GM19455 (cell line): Measurements from ENCODE around the gene ZDHHC13.

Experiments
- ATAC-seq: cut with Tn5 transposase; IDR thresholded peaks from one replicate; pipeline ENCODE4 v1.9.1; 2021; ENCODE audit not compliant: unreplicated experiment

Gene ZDHHC13

GRCh38 chr11:19200410-19201201 is 83.6 kb downstream of the ZDHHC13 start:
- no peak for ATAC-seq

- no peak for ATAC-seq
Observed at GRCh38 chr11:19201737-19202605, 85.0 kb downstream of the ZDHHC13 start, which contains the start of gene CSRP3. CSRP3 (minus strand) TSS chr11:19201983; CDS start chr11:19192448, 9,535 bp downstream.

- ATAC-seq = no peak
Observed at GRCh38 chr11:19204836-19205235, 87.9 kb downstream of the ZDHHC13 start.

GRCh38 chr11:19208181-19208580 is 91.2 kb downstream of the ZDHHC13 start:
- ATAC-seq = no peak

GRCh38 chr11:19208959-19209546 is 92.1 kb downstream of the ZDHHC13 start:
- ATAC-seq = no peak

GRCh38 chr11:19209617-19210370 is 92.8 kb downstream of the ZDHHC13 start:
- no peak for ATAC-seq

- no peak for ATAC-seq
Observed at GRCh38 chr11:19216021-19216420, 99.1 kb downstream of the ZDHHC13 start.

- ATAC-seq = no peak
Observed at GRCh38 chr11:19216709-19217374, 99.9 kb downstream of the ZDHHC13 start.

GRCh38 chr11:19218216-19218615 is 101.2 kb downstream of the ZDHHC13 start:
- no peak for ATAC-seq

- ATAC-seq = no peak
Observed at GRCh38 chr11:19218786-19219460, 102.0 kb downstream of the ZDHHC13 start.

GRCh38 chr11:19220903-19221724 is 104.1 kb downstream of the ZDHHC13 start:
- no peak for ATAC-seq

GRCh38 chr11:19225123-19225522 is 108.2 kb downstream of the ZDHHC13 start:
- ATAC-seq = no peak

- ATAC-seq = no peak
Observed at GRCh38 chr11:19225581-19225980, 108.6 kb downstream of the ZDHHC13 start.
